GM12891 (cell line): ENCODE measurements around the gene CCDC69.

Source experiments
- DNase-seq: peaks from one replicate; pipeline ENCODE4 v3.0.0; 2011; ENCODE audit warnings: low spot score; ENCODE audit not compliant: insufficient read length
- FAIRE-seq: peaks from 2 replicates; lab custom pipeline; 2011; peaks lifted over from hg19 to GRCh38; lab: Jason Lieb, UNC
- PAX5 ChIP-seq: IDR thresholded peaks from 2 replicates; pipeline ENCODE4 v1.6.1; 2011; ENCODE audit warnings: low read length, moderate library complexity, mild to moderate bottlenecking; ENCODE audit not compliant: insufficient read depth, severe bottlenecking
- POLR2A ChIP-seq: IDR thresholded peaks from 2 replicates; pipeline ENCODE4 v1.6.1; 2011; ENCODE audit warnings: low read depth, low read length, control low read depth
- POLR2AphosphoS5 ChIP-seq: IDR thresholded peaks from 2 replicates; pipeline ENCODE4 v1.6.1; 2011; ENCODE audit warnings: low read depth, low read length, control low read depth
- POU2F2 ChIP-seq: IDR thresholded peaks from 2 replicates; pipeline ENCODE4 v1.6.1; 2011; ENCODE audit warnings: low read depth, mild to moderate bottlenecking, control low read depth, low read length, moderate library complexity
- SPI1 ChIP-seq: IDR thresholded peaks from 2 replicates; pipeline ENCODE4 v1.6.1; 2011; ENCODE audit warnings: low read depth, low read length, control low read depth
- TAF1 ChIP-seq: IDR thresholded peaks from 2 replicates; pipeline ENCODE4 v1.6.1; 2011; ENCODE audit warnings: low read depth, low read length, control low read depth

Gene CCDC69

DNA sequence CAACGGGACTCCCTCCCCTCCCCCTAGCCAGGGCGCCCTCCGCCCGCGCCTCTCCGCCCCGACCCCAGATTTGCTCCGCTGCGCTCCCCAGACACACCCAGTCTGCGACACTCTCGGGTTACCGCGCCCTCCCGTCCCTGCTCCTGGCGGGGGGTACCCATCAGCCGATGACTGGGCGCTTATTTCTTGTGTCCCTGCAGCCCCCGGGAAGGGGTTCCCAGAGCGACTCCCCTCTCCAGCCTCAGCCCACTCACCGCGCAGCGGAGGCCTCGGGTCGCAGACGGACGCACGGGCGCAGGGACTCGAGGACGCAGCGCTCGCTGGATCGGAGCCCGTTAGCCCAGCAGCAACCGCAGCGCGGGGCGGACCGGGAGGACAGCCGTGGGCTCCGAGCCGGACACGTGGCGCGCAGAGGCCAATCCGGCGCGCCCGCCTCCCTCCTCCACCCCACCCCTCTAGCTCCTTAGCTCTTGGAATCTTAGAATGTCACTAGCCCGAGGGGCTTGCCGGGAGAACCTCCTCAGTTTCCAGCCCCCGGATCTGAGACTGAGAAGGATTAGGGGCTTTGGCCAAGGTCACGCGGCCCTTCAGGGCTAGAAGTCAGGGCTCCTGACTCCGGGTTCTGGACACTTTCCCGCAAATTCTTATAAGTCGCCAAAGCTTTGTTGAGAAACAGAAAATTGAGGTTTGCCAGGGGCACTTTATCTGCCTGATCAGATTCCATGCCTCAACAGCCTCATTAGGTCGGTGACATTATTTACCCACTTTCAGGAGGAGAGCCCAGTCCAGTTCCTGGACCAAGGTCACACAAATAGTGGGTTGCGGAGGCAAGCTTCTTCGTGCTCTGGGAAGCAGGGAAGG is 66.2 kb downstream of the CCDC69 start, which contains the start of gene ANXA6:
TSS of gene ANXA6 (minus strand) at position 354 of the 861 bp plus-strand sequence. CDS start 9,878 bp downstream, outside the sequence.
- TF ChIP-seq PAX5 = no peak
- TF ChIP-seq TAF1 = peak; percentile 18; the same call in 1 of the 2 replicates
- peak; percentile 62; the same call in 1 of the 2 replicates for TF ChIP-seq POLR2A
- no peak for TF ChIP-seq SPI1
- no peak for TF ChIP-seq POU2F2
- peak; percentile 52 for DNase-seq
- FAIRE-seq = peak; percentile 90

DNA sequence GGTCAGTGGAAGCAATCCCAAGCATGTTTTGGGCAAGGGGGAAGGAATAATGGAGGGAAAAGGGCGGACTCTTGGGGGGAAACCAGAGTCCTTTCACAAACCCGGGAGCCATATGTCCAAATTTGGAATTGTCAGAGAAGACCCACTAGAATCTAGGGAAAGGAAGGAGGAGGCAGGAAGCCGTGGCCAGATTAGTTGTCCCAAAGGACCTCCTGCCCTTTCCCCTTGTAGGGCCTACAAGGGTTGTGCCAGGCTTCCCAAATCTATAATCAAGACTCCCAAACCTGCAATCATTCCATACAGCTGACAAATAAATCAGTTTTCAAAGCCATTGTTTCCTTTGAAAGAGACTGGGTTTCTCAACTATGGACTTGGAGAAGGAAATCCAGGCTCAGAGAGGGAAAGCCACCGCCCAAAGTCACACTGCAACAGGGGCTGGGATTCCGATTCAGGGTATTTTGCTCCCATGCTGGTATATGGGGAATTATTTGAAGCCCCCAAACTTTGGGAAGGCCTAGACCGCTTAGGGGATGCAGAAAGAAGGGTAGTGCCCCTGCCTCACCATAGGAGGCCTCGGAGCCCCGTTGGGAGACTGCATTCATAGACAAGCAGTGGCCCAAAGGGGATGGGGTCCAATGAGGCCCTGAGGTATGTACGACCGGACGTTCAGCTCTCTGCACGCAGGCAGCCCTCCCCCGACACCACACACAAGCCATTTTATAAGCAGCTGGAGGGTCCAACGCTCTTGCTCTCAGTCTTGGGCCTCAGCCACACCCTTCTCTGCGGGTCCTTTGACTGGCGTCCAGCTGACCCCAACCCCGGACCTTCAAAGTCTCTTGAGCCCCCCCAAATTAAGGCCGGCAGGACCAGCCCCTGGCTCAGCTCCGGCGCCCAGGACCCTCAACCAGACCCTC is 67.1 kb downstream of the CCDC69 start:
- FAIRE-seq (peak; percentile 92), DNase-seq (peak; percentile 44)
- TF ChIP-seq POU2F2 = no peak
- TF ChIP-seq POLR2AphosphoS5 = no peak
- TF ChIP-seq TAF1 = peak; percentile 61; the same call in 1 of the 2 replicates
- TF ChIP-seq POLR2A = peak; percentile 54; the same call in 1 of the 2 replicates
- no peak for TF ChIP-seq SPI1
- no peak for TF ChIP-seq PAX5

DNA sequence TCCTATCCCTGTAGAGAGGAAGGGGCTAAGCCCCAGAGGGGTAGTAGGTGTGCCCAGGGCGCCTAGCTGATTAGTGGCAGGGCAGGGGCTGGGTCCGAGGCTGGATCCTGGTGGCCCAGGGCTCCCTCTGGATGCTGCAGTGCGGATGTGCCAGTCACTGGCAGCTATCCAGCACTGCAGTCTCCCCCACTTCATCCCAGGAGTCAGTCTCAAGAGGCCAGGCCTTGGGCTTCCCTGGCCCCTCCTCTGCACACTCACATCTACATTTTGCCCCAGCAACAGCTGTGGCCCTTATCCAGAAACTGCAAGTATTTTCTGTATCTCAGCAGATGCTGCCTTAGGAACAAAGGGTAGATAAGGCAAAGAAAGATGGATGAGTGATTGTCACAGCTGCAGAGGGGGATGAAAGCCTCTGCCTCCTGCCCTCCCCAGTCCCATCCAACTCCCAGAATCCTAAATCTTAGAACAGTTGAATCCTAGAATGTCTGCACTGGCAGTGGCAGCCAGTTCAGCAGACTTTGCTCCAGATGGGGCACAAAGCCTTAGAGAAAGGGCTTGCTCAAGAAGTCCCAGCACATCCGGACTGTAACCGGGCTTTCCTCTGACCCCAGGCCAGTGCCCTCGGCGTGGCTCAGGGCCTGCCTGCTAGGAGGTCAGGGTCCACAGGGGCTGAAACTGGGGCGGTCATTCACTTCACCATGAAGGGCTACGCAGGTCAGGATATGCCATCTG is 68.0 kb downstream of the CCDC69 start:
- DNase-seq = no peak
- TF ChIP-seq POU2F2 = no peak
- 0 out of 2 replicates have a peak, but pooled peaks have one; percentile 8 for TF ChIP-seq TAF1
- peak; percentile 54 for FAIRE-seq

DNA sequence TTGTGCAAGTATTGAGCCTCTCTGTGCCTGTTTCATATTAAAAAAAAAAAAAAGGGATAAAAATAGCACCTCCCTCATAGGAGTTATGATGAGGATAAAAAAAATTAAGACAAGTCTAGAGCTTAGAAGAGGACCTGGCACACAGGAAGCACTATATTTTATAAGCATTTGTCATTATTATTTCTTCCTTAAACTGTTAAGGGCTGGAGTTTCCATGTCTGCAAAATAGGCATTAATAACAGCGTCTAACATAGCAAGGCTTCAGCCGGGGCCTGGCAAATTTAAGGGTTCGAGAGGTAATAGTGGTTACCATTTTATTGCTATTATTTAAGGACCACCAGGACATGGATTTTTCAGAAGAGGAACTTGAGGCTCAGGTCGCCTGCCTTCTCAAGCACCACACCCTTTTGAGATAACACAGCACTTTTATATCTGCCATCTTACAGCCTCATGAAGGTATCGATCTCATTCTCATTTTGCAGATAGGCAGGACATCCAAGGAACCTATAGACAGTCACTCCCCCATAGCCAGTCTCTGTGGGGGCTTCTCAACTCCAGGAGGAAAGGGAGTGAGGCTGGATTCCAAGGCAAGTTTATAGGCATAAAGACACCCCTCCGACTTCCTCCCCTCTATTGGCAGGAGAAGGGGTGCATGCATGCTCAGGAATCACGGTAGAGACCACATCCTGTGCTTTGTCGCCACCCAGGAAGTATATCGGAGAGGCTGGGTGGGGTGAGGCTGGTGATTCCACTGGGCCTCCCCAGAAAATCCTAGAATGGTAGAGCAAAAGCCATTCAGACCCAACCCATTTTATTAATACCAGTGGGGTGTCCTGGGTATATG is 68.7 kb downstream of the CCDC69 start:
- FAIRE-seq = peak; percentile 89
- TF ChIP-seq POLR2A (peak; percentile 43; the same call in 1 of the 2 replicates), POU2F2 (no peak), SPI1 (0 out of 2 replicates have a peak, but pooled peaks have one; percentile 29), POLR2AphosphoS5 (peak; percentile 44; the same call in 1 of the 2 replicates), PAX5 (no peak), TAF1 (0 out of 2 replicates have a peak, but pooled peaks have one; percentile 48)
- DNase-seq = no peak

DNA sequence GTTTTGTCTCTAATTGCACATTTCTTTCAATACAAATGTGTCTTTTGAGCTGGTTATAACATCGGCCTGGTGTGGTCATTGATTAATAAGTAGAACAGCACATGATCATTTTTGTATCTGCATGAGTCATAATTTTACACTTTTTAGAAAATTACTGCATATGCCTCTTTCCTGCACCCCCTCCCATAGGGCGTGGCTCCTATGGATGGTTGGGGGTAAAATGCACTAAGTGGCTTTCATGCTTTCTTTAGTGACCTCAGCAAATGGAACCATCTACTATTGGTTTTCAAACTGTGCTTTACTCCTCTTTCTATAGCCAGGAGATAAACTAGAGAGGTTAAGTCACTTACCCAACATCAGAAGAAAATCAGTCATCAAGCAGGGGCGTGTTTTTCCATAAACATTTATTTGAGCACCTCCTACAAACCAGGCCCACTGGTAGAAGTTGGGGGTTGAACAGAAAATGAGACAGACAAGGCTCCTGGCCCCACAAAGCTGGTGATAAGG is 70.1 kb downstream of the CCDC69 start:
- FAIRE-seq (peak; percentile 56), DNase-seq (no peak)
- no peak for TF ChIP-seq SPI1
- TF ChIP-seq PAX5 = no peak
- no peak for TF ChIP-seq TAF1
- TF ChIP-seq POLR2A = no peak
- no peak for TF ChIP-seq POU2F2
- no peak for TF ChIP-seq POLR2AphosphoS5

DNA sequence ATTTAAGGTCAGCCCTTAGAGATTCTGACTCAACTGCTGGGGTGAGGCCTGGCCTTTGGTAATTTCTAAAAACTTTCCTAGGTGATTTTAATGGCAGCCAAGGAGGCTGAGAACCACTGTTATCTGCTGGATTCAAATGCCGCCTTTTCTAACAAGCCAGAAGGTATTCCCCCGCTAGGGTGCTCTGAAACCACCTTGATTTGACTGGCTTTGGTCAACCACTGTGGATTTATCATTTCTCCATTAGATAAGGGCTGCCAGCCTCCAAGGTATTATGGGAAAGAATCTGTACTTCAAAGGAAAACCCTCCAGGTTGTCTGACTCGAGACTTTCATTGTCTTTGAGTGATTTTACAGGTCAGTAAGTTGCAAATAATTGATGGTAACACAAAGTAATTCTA is 70.6 kb downstream of the CCDC69 start:
- FAIRE-seq (peak; percentile 5), DNase-seq (no peak)
- no peak for TF ChIP-seq POLR2A
- no peak for TF ChIP-seq SPI1
- no peak for TF ChIP-seq POU2F2

DNA sequence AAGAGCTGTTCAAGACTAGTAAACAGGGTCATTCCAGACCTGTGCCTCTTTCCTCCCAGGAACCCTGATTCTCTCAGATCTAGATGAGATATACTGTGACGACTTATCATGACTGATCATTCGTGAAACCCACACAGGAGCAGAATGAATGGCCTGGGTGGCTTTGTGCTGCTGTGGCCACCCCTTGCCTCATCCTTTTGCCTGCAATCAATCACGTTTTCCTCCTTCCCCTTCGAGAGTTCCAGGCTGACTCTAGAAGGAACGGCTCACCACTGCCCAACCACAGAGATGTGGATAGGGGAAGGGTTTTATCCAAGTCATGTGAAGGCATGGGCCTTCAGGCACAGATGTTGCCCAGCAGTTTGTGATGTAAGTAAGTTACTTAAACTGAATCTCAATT is 72.1 kb downstream of the CCDC69 start:
- DNase-seq (no peak), FAIRE-seq (peak; percentile 62)
- TF ChIP-seq POLR2A (no peak), TAF1 (no peak), POLR2AphosphoS5 (peak; percentile 64; the same call in 1 of the 2 replicates), PAX5 (no peak), SPI1 (peak; percentile 63), POU2F2 (0 out of 2 replicates have a peak, but pooled peaks have one; percentile 15)

DNA sequence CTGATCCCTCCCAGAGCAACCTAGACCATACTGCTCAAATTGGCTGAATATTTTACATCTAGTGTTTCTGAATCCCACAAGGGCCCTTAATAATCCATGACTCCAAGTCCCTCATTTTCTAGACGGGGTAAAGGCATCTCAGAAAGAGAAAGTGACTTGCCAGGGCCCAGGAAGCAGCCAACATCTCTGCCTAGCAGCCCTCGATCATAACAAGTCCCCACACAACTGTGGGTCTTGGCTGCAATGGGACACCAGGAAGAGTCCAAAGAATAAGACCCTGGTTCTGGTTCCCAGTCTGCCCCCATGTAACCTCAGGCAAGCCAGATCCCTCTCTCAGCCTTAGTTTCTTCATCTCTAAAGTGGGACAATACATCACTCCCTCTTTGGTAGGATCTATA is 72.6 kb downstream of the CCDC69 start:
- TF ChIP-seq POLR2AphosphoS5 (no peak), PAX5 (no peak), POLR2A (no peak), TAF1 (no peak), SPI1 (no peak), POU2F2 (no peak)
- peak; percentile 28 for FAIRE-seq
- DNase-seq = no peak
